Gastroesophageal sphincter (tissue), 4 donors: ENCODE measurements around the gene MAGOH. TPM values are rescaled to one million over a fixed set of nuclear protein-coding genes. Genes with fewer than 3 reads are reported as not detected.

Experiments used
- ATAC-seq: fragments of 150-250 bp; one replicate; pipeline ENCODE4 v1.9.1; 2016; ENCODE audit warnings: mild to moderate bottlenecking, moderate library complexity
- H3K27ac ChIP-seq, 4 donors: fragments of 200-600 bp; sonication (generic) in 3 of 4; 1 replicate in 3 of 4; 2 replicates in 1 of 4; pipeline ENCODE4 v1.5.1; 2016 to 2019
- H3K27me3 ChIP-seq: fragments of 200-600 bp; sonication (generic); one replicate; pipeline ENCODE4 v1.5.1; 2019
- H3K36me3 ChIP-seq, 2 donors: fragments of 200-600 bp; sonication (generic); one replicate each; pipeline ENCODE4 v1.5.1; 2019; ENCODE audit warnings: control low read depth in 1 of 2
- H3K4me1 ChIP-seq, 3 donors: fragments of 200-600 bp; sonication (generic); 1 replicate in 2 of 3; 2 replicates in 1 of 3; pipeline ENCODE4 v1.5.1; 2016 to 2019; ENCODE audit warnings: control low read depth in 2 of 3
- H3K4me3 ChIP-seq, 2 donors: fragments of 200-600 bp; sonication (generic); one replicate each; pipeline ENCODE4 v1.5.1; 2019; ENCODE audit warnings: mild to moderate bottlenecking in 1 of 2, moderate library complexity in 1 of 2
- H3K9me3 ChIP-seq, 3 donors: fragments of 200-600 bp; sonication (generic); one replicate each; pipeline ENCODE4 v1.5.1; 2017 to 2019; ENCODE audit warnings: control low read depth in 2 of 3
- EP300 ChIP-seq: sonication (generic); formaldehyde crosslinking; IDR thresholded peaks from one replicate; pipeline ENCODE4 v1.6.1; 2017; ENCODE audit warnings: antibody characterized with exemption, mild to moderate bottlenecking
- POLR2A ChIP-seq, 2 donors: fragments of 450-650 bp; IDR thresholded peaks; one replicate each; pipeline ENCODE4 v1.6.1; 2017; ENCODE audit warnings: antibody characterized with exemption in 2 of 2, mild to moderate bottlenecking in 2 of 2, moderate library complexity in 1 of 2
- POLR2AphosphoS5 ChIP-seq: sonication (generic); formaldehyde crosslinking; IDR thresholded peaks from one replicate; pipeline ENCODE4 v1.6.1; 2017; ENCODE audit warnings: antibody characterized with exemption
- WGBS, 2 donors: methylation state at CpG; one replicate each; pipeline ENCODE4 v1.1.5; 2018; ENCODE audit warnings: low coverage in 1 of 2; 5-methylcytosine and 5-hydroxymethylcytosine counted together
- total RNA-seq, 4 donors: library from RNA; depleted of rRNA; stranded (reverse); fragments of >200 nt; gene quantifications; one replicate each; pipeline ENCODE4 v1.1.0, GENCODE V29; 2016
- TF ChIP-seq, protein P1 (sequence below), 4 experiments: fragments of 200-600 bp in 2 of 4; fragments of 450-650 bp in 2 of 4; sonication (generic) in 1 of 4; IDR thresholded peaks; one replicate each; pipeline ENCODE4 v1.5.1; 2017 to 2019; ENCODE audit warnings: antibody characterized with exemption in 4 of 4, mild to moderate bottlenecking in 2 of 4, moderate library complexity in 2 of 4

The MAGOH gene
- total RNA-seq, 4 donors from 2014 or later, result 30.2 to 49.4 (median 32.7) TPM

DNA sequence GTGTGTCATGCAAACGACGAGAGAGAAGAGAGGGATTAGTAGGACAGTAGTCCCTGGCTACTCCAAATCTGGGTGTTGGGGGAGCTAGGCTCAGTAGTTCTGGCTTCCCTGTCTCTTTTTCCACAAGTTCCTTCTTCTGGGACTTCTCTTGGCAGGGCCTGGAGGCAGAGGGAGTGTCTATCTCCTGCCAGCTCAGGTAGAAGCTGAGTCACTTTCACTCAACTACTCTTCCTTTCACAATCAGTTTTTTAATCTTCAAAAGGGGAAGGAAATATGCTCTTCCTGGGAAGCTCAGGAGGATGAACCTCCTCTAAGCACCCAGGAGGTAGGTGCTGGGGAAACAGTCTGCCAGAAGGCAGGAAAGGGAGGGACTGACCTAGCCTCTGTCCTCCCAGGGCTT, 35.2 kb upstream of the MAGOH start:
- no peak for TF ChIP-seq POLR2A (IDR thresholded peaks at IDR 0.05)
- TF ChIP-seq, protein P1, sequence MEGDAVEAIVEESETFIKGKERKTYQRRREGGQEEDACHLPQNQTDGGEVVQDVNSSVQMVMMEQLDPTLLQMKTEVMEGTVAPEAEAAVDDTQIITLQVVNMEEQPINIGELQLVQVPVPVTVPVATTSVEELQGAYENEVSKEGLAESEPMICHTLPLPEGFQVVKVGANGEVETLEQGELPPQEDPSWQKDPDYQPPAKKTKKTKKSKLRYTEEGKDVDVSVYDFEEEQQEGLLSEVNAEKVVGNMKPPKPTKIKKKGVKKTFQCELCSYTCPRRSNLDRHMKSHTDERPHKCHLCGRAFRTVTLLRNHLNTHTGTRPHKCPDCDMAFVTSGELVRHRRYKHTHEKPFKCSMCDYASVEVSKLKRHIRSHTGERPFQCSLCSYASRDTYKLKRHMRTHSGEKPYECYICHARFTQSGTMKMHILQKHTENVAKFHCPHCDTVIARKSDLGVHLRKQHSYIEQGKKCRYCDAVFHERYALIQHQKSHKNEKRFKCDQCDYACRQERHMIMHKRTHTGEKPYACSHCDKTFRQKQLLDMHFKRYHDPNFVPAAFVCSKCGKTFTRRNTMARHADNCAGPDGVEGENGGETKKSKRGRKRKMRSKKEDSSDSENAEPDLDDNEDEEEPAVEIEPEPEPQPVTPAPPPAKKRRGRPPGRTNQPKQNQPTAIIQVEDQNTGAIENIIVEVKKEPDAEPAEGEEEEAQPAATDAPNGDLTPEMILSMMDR (IDR thresholded peaks at IDR 0.05), result no peak
- TF ChIP-seq EP300, result no peak
- TF ChIP-seq POLR2AphosphoS5, result no peak
- H3K36me3 ChIP-seq, result no peaks in the 10 kb centered on the region
- no peaks in the 10 kb centered on the region for H3K4me1 ChIP-seq
- no peaks in the 10 kb centered on the region for H3K9me3 ChIP-seq
- WGBS, 2 donors, result 53 to 89% methylated on average over 2 of the region's 2 CpGs
- no peak for ATAC-seq
- H3K27ac ChIP-seq, result no peak overlapping the region
- H3K4me3 ChIP-seq, result no peak overlapping the region
- H3K27me3 ChIP-seq, result peaks cover 17% of the 10 kb centered on the region

GRCh38 chr1:53272349-53272748, 34.0 kb upstream of the MAGOH start:
- H3K4me1 ChIP-seq, result no peaks in the 10 kb centered on the region
- H3K4me3 ChIP-seq, result no peak overlapping the region
- no peak overlapping the region for H3K27ac ChIP-seq
- ATAC-seq, result no peak
- H3K27me3 ChIP-seq, result peaks cover 9% of the 10 kb centered on the region
- no peak for TF ChIP-seq POLR2AphosphoS5
- TF ChIP-seq POLR2A (IDR thresholded peaks at IDR 0.05), result no peak
- TF ChIP-seq, protein P1 (IDR thresholded peaks at IDR 0.05), result no peak
- TF ChIP-seq EP300, result no peak
- H3K9me3 ChIP-seq, result no peaks in the 10 kb centered on the region
- 100% methylated on average over 2 of the region's 4 CpGs; no CpG with 5 or more reads in 1 of the 2 donors for WGBS, 2 donors
- H3K36me3 ChIP-seq, result no peaks in the 10 kb centered on the region

GRCh38 chr1:53271446-53272090, 33.2 kb upstream of the MAGOH start:
- no peaks in the 10 kb centered on the region for H3K9me3 ChIP-seq
- H3K4me3 ChIP-seq, result no peak overlapping the region
- peaks cover 3% of the 10 kb centered on the region for H3K27me3 ChIP-seq

DNA sequence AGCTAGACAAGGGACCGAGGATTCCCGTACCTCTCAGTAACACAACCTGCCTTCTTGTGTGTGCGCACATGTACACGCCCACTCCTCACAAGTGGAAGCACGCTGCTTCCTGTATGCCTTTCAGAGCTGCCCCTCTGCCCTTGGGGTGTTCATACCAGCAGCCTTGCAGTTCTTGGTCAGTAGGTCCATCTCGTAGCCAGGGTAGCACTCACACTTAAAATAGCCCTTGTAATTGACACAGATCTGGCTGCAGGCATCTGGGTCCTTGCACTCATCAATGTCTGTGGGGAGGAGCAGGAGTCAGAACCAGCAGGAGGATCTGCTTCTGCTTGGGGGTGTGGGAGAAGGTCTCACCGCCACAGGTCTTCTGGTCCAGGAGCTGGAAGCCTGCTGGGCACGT, 32.6 kb upstream of the MAGOH start:
- Histone ChIP-seq H3K9me3 (no peaks in the 10 kb centered on the region), H3K27ac (no peak overlapping the region), H3K27me3 (no peaks in the 10 kb centered on the region), H3K4me1 (no peaks in the 10 kb centered on the region), H3K36me3 (no peaks in the 10 kb centered on the region), H3K4me3 (no peak overlapping the region)
- TF ChIP-seq POLR2A (IDR thresholded peaks at IDR 0.05) (no peak), EP300 (no peak), POLR2AphosphoS5 (no peak)
- TF ChIP-seq, protein P1 (IDR thresholded peaks at IDR 0.05), result no peak
- ATAC-seq, result no peak
- WGBS, 2 donors, result 88 to 97% methylated on average over 5 of the region's 8 CpGs

More at GRCh38 chr1:53271446-53272090, 33.2 kb upstream of the MAGOH start:
- no peak for TF ChIP-seq POLR2A (IDR thresholded peaks at IDR 0.05)
- TF ChIP-seq, protein P1 (IDR thresholded peaks at IDR 0.05), result no peak
- no peak for TF ChIP-seq POLR2AphosphoS5
- TF ChIP-seq EP300, result no peak
- H3K27ac ChIP-seq, result no peak overlapping the region
- WGBS, 2 donors, result 71 to 100% methylated on average over 2 to 3 of the region's 5 CpGs
- ATAC-seq, result no peak
- H3K4me1 ChIP-seq, result no peaks in the 10 kb centered on the region
- no peaks in the 10 kb centered on the region for H3K36me3 ChIP-seq

DNA sequence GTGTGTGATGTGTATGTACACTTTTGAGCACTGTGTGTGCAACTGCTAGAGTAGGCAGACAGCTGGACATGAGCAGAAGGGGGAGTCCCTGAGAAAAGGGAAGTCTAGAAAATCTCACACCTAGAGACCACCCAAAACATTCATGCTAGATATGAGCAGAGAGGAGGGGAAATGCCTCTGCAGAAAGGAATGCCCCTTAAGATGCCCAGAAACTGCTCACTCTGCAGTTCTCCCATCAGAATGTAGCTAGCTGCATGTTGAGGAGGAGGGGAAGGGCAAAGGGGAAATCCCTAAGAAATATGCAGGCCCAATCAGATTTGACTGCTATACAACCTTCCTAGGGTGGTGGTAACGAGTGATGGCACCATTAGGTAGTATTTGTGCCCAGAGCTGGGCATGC, 31.8 kb upstream of the MAGOH start:
- Histone ChIP-seq H3K4me3 (no peak overlapping the region), H3K9me3 (no peaks in the 10 kb centered on the region), H3K27ac (no peak overlapping the region), H3K27me3 (no peaks in the 10 kb centered on the region), H3K4me1 (no peaks in the 10 kb centered on the region), H3K36me3 (no peaks in the 10 kb centered on the region)
- TF ChIP-seq, protein P1 (IDR thresholded peaks at IDR 0.05), result no peak
- TF ChIP-seq EP300 (no peak), POLR2A (IDR thresholded peaks at IDR 0.05) (no peak), POLR2AphosphoS5 (no peak)
- ATAC-seq, result no peak
- 75% methylated on average over 1 of the region's 1 CpG; no CpG with 5 or more reads in 1 of the 2 donors for WGBS, 2 donors
